Activated effector memory CD4-positive, alpha-beta T cell treated with Interleukin-2 at 50 U/mL for 16 hours (primary cell): ENCODE measurements around the gene LHPP.

Experiments used
- DNase-seq: peaks from one replicate; pipeline ENCODE4 v3.0.0-alpha.2; 2020

LHPP gene

GRCh38 chr10:124648738-124649137 lies 187.1 kb downstream of the LHPP start:
- peak; percentile 53 for DNase-seq

DNA sequence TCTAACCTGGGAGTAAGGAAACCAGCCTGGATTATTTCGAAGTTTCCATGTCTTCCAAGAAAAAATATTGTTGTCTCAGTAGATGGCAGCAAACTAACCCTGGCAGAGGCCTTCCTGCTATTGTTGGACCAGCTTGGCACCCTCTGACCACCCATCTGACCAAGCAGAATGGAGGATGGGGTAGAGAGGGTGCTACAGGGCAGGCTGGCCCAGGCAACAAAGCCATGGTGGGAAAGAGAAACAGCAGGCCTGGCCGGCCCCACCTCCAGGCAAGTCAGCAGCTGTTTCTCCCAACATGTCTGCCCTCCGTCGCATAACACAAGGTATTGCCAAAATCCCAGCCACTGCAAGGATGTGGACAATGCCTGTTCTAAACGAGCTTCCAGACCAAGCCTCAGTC lies 187.6 kb downstream of the LHPP start:
- no peak for DNase-seq

GRCh38 chr10:124650263-124650662 lies 188.6 kb downstream of the LHPP start:
- DNase-seq, result no peak

GRCh38 chr10:124650820-124651401 lies 189.3 kb downstream of the LHPP start:
- DNase-seq, result peak; percentile 69

GRCh38 chr10:124651402-124651891 lies 189.8 kb downstream of the LHPP start:
- no peak for DNase-seq

DNA sequence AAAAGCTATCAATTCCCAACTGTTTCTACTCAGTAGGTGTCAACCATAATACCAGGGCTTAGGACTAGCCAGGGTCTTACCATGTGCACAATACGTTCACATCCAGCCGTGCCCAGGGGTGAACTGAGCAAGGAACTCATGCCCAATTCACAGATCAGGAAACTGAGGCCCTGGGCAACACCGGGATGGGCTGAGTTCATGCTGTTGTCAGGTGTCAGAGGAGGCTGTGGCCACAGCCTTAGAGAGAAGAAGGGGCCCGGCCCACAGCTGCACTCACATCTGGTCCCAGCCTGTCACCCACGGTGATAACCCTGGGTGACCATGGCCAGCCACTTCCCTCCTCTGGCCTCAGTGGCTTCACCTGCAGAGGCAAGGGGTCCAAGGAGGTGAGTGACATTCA lies 190.6 kb downstream of the LHPP start:
- no peak for DNase-seq

- DNase-seq, result no peak
Measured at GRCh38 chr10:124652701-124653100, 191.1 kb downstream of the LHPP start.

DNA sequence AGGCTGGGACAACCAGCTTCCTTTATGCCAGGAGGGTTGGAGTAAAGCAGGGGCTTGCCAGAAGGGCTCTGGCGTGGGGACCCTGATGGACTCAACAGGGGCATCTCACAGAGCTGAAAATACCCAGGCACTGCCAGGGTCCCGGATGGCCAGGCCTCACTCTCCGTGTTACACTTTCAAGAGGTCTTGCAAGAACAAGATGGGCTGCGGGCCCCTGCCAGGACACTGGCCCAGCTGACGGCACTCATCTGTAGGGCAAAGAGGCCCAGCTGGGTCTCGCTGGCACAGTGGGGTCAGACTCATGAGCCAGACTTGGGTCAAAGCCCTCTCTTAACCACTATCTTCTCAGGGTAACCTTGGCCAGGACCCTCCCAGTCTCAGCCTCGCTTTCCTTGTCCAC lies 191.7 kb downstream of the LHPP start:
- no peak for DNase-seq

- no peak for DNase-seq
Measured at GRCh38 chr10:124653811-124654651, 192.4 kb downstream of the LHPP start.

DNA sequence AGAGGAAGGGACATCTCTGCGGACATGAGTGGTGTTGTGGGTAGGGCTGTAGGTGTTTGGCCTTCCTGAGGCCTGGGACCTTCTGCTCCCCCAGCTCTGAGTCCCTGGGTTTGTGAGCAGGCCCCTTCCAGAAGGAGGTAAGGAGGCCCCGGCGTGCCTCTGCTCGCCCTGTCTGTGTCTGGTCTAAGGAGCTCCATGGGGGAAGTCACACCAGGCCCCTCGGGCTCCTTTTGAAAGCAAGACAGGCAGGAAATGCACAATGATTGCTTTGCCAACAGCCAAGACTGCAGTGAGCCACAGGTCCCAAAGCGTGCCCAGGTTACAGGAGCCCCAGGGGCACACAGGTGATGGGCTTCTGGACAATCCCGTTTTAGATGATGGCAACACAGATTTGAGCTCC lies 193.1 kb downstream of the LHPP start:
- DNase-seq, result no peak

DNA sequence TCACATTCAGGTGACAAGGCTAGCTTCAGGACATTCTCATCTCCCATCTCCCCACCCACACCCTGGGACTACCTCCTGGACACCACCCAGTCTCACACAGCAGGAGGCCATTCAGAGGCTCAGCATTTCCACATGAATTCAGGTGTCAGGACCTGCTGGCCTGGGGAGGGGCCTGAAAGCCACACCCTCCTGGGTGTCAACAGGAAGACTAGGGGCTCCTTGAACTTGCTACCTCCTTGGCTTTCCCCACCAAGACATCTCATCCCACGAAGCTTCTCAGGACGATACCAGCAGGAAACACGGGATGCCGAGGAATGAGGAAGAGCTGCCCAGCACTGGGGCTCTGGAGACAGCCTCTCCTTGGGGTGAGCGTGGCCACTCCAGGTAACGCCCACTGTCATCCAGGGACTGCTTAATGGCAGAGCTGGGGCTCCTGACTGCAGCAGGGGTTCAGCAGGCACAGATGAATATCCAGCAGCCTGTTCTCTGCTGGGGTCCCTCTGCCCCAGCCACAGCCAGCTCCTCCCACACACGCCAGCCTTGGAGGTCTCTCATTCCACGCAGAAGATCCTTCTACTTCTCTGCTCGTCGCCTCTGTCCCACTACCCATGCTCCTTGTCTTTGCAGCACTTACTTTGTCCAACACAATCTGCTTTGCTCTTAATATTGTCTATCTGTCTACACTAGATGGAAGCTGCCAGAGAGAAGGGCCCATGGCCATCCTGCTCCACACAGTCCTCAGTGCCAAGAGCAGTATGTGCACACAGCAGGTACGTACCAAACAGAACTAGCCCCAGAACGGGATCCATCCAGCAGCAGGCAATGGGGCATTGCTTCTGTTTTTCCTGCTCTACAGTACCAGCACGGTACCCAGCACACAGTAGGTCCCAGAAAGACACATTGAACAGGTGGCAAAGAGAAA lies 193.8 kb downstream of the LHPP start:
- no peak for DNase-seq

GRCh38 chr10:124656113-124656490 lies 194.5 kb downstream of the LHPP start:
- no peak for DNase-seq

GRCh38 chr10:124656541-124656940 lies 194.9 kb downstream of the LHPP start:
- no peak for DNase-seq

- peak; percentile 49 for DNase-seq
Measured at GRCh38 chr10:124657806-124658205, 196.2 kb downstream of the LHPP start.

GRCh38 chr10:124658591-124659242 lies 197.1 kb downstream of the LHPP start:
- no peak for DNase-seq

DNA sequence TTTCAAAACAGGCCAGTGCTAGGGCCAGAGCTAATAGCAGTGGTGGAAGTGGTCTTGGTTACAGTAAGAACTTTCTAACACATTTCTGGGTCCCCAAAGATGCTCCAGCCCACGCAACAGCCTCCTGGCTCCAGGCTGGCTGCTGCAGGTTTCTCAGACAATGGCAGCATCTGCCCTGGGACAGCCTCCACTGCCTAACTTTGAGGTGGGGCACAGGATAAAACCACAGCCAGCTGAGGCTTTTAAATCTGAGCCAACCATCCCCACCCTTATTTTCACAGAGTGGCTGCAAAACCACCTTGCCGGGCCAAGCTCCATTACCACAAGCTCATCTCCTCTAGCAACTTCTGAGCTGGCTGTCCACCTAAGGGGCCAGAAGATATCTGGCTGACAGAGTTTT lies 197.8 kb downstream of the LHPP start:
- no peak for DNase-seq

- DNase-seq, result no peak
Measured at GRCh38 chr10:124660404-124661125, 198.9 kb downstream of the LHPP start.

DNA sequence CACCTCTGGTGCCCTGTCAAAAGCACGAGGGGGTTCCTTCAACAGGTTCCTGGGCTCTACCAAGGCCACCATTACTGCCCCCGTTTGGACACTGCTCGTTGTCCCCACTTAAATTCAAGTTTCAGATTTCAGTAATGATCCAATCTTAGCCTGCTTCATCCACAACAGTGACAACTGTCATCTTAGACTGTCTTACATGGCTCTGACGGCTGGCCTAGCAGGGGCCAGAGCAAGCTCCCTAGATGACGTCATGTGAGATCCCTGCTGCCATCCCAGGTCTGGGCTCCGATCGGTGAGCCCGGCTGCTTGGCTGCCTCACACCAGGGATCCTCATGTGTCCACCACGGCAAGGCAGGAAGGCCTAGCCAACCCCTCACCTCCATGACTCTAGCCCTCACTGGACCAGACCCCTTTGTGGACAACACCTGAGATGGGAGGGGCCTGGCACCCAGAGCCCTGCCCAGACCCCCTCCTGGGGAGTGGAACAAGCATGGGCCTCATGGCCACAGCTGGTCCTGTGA lies 200.1 kb downstream of the LHPP start:
- no peak for DNase-seq

DNA sequence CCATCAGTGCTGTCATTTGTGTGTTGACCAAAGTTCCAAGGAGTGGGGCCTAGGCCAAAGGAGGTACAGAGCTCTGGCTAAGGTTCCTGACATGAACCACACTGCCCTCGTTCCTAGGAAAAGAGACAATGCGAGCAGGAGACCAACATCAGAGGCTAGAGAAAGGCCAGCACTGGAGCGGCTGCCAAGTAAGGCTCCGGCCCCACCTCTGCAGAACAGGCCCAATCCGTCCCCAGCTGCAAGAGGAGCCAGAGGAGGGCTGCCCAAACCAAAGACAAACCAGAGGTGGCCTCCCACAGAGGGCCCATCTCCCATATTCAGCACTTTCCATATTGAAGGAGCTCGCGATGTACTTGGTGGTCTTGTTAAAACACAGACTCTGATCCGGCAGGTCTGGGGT lies 201.6 kb downstream of the LHPP start:
- no peak for DNase-seq
